Measurements from ENCODE around the gene SLC35F1.

The SLC35F1 gene

DNA sequence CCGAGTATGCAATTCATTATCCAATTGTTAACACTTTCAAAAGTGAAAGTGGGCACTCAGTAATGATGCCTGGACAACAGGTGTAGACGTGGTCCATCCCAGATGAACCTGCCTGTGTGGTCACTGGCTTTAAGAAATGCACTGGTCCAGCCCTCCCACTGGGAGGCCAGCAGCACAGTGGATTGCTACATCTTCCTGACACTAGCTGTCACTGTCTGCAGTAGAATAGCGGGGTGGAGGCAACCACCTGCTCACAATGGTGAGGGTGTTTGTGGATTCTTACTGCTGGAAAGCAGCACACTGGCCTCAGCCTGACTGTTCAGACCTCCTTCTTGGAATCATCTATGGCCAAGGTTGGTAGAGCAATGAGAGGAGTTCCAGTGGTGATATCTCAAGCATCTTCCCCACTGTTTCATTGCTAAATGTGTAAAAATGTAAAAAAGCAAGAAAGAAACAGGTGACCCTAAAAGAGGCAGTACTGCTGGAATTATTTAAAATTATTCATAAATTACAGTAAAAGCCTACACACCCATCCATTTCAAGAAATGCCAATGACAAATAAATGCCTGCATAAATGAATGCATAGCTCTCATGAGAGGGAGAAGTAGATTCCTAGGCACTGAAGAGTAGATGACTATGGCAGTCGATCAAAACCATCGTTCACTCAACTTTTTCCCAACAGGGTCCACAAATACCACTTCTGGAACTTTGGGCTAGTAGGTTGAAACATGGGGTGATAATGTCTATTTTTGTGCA, 413.0 kb downstream of the SLC35F1 start:
- no peak for DNase-seq

DNA sequence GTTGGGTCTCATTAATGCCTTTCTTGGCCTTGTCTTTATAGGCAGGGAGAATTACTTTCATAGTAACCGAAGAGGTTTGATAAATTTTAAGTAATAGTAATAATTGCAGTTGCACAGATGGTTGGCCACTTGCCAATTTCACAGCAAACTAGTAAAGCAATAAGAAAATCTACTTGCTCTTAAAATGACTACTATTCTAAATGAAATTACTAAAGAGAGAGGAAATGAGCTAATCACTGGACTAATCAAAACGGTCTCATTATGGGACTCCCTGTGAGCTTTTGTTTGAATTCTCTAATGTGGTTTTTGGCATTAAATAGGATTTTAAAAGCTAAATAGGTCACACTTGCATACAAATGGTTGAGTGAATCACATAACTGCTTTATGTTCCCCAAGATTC, 413.6 kb downstream of the SLC35F1 start:
- DNase-seq, result no peak

DNA sequence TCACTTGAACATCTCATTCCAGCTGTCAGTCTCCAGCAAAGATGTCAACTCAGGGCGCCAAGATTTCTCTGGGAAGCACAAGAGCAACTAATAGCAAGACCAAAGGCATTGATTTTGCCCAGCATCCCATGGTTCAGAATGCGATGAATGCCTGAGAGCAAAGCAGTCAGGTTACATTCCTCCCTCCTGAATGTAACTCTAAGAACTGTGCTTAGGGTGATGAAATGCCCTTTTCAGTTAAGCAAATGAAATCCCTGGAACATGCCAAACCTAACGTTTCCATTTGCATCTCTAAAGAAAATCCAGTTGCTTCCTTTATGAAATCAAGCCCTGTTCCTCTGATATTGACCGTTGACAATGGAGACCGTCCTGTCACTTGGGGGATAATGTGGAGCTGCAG, 417.1 kb downstream of the SLC35F1 start:
- no peak for DNase-seq

DNA sequence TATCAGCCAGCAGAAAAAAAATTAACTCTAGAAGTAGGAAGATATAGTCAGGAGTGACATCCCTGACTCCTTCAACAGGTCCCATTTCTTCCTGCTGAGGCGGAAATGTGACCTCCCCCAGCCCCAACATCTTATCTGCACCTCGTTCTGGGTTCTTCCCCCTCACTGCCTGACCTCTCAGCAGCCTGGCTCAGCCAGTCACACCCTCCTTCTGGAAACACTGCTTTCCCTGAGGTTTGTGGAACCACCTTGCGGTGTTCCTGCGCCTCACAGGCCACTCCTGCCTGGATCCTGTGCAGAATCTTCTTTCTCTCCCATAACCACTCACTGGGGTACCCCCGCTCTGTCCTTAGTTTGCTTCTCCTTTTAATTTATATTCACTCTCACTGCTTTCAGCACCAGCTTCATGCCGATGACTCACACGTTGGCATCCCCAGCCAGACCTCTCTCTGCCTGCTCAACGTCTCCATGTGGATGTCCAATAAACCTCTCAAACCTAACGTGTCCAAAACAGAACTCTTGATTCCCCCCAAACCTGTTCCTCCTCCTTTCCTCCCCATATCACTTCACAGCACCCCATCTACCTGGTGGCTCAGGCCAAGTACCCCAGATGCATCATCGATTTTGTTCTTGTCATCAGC, 418.3 kb downstream of the SLC35F1 start:
- DNase-seq, result no peak

DNA sequence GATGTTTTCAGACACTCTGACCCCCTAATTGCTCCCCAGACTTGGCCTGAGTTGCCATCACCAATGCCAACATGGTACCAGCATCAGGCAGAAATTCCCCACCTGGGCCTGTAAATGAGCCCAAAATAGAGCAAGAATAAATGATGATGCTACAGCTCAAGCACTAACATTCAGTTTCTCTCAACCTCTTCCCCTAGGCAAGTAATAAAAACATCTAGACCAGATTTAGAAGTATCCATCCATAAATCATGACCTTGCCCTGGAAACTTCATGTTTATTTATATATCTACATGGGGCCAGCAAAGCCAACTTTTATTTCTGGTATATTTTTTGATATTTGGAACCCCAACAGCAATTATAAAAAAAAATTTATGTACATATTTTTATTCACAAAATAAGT, 419.6 kb downstream of the SLC35F1 start:
- DNase-seq, result no peak

DNA sequence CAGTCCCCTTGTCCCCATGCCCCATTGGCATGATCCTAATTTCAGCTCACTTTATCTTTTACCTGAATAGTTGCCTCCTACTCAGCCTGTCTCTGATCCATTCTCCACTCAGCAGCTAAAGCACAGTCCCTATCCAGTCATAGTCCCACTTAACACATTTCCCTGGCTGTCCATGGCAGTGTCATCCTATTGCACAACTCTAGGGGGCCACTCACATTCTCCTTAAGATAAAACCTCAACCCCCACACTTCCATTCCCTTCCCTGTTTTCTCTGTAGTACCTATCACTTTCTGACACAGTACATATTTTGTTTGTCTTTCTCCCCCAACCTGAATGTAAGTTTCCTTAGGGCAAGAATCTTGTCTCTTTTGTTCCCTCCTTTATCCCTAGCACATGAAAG, 420.2 kb downstream of the SLC35F1 start:
- DNase-seq, result no peak

DNA sequence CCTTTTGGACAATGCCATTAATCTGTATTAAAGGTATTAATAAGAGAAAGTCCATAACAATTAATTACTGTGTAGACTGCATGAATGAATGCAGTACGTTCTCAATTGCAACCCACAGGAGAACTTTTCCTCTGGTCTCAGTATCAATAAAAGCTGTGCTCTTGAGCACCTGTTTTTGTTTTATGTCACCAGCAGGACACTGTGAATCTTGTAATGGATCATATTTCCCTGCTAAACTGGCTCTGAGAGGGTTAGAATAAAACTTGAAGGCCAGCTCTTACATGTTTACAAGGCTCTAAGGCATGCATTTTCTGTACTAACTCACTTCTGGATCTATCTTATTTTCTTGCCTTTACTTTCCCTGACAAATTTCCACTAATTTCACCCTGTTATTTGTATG, 426.7 kb downstream of the SLC35F1 start:
- DNase-seq, result no peak

DNA sequence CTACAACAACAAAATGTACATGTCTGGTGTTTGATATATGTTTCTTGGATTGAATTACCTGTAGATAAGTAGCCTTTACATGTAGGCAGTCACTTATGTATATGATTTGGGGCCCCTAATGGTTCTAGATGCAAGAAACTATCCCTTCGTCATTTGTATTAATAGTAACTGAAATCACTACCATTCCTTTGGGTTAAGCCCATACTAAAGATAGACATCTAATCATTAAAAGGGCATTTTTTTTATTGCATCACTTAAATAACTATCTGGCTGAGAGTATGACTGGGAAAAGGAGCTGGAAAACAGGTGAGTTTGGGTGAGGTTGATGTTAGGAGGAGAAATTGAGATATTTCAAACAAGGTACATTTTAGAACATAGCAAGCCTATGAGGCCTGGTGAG, 427.6 kb downstream of the SLC35F1 start:
- DNase-seq, result no peak

DNA sequence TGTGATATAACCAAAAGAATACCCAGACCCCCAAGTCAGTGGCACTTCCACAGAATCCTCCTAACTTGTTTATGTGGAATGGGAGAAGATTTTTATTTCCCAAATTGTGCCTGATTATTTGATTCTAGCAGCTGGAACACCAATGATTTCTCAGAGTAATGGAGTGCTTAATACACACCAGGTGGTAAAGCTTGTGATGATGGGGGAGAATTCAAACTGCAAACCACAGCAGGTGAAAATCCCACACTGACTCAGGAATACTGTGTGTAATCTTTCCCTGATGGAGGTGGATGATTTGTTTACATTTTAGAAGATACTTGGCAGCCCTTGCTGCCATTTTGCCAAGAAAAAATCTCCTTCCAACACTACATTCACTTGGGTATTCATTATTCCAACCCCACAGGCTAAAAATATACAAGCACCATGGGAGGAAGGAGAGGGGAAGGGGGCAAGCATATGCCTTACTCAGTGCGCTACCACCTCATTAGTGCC, 428.3 kb downstream of the SLC35F1 start:
- DNase-seq, result no peak

DNA sequence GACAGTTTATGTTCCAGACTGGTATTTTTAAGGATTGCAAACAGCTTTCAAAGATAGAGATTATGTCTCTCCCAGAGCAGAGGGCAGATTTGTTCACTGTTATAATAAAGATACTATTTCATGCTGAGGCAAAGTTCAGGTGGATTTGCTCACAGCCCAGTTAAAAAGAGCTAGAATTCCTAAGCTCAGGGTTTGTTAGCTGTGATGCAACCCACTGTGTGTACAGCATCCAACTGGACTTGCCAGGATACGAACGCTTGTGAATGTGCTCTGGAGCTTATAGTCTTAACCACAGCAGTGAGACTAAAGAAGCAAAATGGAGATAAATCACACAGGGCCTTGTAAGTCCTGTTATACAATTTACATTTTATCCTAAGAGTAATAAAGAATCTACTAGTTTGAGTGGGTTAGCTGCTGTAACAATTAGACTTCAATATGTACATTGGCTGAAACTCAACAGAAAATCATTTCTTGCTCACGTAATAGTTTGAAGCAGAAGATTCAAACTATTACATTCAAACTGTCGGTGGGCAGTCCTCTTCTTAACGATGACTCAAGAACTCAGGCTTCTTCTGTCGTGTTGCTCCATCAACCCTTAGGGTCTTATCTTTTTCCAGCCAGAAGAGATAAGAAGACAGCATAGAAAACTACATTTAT, 437.1 kb downstream of the SLC35F1 start:
- no peak for DNase-seq

DNA sequence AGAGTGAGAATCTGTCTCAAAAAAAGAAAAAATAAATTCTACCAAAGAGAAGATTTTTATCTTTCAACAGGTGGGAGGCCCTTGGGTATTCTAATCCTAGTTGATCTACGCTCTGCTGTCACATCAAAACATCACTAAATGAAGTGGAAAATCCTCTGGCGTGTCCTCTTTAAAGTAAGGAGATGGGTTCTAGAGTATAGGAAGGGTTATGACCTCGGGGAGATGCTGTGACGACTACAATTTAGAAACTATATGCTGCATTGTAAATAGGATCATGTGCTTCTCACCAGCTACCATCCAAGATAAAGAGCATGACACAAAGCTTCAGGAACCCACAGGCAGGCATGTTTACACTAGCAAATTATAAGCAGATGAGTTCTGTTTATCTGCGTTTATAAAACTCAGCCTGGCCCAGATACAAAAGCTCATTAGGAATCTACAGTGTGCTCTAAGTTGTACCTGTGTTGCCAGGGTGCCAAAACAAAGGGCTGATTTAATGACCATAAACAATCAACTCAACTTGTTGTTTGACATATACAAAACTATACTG, 443.9 kb downstream of the SLC35F1 start:
- DNase-seq, result no peak

DNA sequence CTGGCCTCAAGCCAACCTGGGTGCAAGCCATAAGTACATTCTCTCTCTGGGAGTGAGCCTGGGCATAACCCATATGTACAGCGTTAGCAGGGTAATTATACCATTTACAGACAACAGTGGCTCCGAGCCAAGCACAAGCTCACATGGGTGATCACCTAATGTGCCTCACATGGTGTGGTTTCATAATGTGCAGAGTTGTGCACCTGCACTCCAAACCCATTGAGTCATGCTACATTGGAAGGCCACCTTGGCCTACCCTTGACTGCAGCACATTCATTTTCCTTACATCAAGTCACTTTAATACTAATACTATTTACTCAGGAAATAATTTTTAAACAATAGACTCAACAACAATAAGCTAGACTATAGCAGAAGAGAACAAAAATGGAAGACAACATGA, 446.5 kb downstream of the SLC35F1 start:
- DNase-seq, result no peak

DNA sequence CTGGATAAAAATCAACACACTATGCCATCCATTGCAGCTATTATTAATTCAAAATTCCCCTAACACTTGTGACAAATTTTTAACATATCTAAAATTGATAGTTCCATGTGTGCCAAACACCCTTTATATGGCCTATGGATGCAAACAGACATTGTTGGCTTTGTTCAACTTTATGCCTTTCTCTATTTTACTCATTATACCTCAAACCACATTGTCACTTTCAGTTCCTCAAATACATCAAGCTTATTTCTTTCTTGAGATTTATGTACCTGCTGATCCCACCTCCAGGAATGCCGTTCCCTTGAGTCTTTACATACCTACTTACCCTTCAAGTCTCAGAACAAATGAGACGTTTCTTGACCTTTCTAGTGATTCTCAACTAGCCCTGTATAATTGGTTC, 447.6 kb downstream of the SLC35F1 start:
- no peak for DNase-seq

DNA sequence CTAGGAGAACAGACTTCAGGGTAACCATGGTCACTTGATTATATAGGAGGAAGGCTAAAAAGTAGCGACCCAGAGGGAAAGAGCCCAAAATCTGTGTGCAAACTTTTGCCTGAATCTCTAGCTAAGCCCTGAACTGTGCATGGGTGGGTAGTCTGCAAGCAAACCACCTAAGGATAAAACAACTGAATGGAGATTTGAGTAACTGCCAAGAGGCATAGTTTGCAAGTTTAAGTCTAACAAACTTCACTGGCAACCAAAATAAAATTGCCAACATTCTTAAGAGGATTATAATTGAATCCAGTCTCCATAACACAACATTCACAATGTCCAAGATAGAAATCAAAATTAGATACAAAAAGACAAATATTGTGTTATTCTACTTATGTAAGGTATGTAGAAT, 449.0 kb downstream of the SLC35F1 start:
- DNase-seq, result no peak

DNA sequence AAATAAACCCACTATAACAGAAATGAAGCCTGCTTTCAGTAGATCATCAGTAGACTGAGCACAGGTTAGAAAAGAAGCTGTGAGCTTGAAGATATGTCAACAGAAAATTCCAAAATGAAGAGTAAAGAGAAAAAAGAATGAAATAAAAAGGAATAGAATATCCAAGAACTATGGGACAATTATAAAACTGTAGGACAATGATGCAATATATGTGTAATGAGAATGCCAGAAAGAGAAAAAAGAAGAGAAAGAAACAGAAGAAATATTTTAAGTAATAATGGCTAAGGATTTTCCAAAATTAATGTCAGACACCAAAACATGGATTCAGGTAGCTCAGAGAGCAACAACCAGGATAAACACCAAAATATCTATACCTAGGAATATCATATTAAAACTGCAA, 449.6 kb downstream of the SLC35F1 start:
- no peak for DNase-seq

All from NK-92 treated with Interleukin-12 subunit alpha and Interleukin-12 subunit beta, amount 100 ng/mL, for 24 hours (cell line).